HepG2 (cell line): ENCODE results near the gene UPF3A. TPM values are rescaled to one million over a fixed set of nuclear protein-coding genes. Genes with fewer than 3 reads are reported as not detected.
A peak's percentile ranks its signal among the peaks of the same experiment; 100 is the strongest.

Experiments used
- ATAC-seq: fragments of 200-7000 bp; cut with Tn5 transposase; 3 replicates; pipeline ENCODE4 v1.9.1; 2020; ENCODE audit warnings: mild to moderate bottlenecking, moderate library complexity
- BruUV-seq: library from RNA; stranded (reverse); fragments of 400-500 nt; replicated peaks from 2 replicates; lab custom pipeline; 2021; lab: Mats Ljungman, UMichigan
- CTCF ChIA-PET: fragments of 300-600 bp; formaldehyde crosslinking; extraction: SDS; loops from one replicate; lab custom pipeline; 2021; ENCODE audit warnings: low total read pairs, inconsistent platforms, low intra/inter-chr PET ratio; lab: Yijun Ruan, JAX
- POLR2A ChIA-PET: fragments of 350-600 bp; sonication (Branson Sonifier 250); formaldehyde crosslinking; loops from one replicate; lab custom pipeline; 2020; ENCODE audit warnings: antibody characterized with exemption, inconsistent platforms; lab: Yijun Ruan, JAX
- DNase-seq: peaks from one replicate; pipeline ENCODE4 v3.0.0-alpha.2; 2015; ENCODE audit warnings: low spot score
- FAIRE-seq: peaks from 3 replicates; lab custom pipeline; 2011; peaks lifted over from hg19 to GRCh38; lab: Jason Lieb, UNC
- H2AFZ ChIP-seq: one replicate; pipeline ENCODE4 v1.6.1; 2011; ENCODE audit warnings: low read length, inconsistent platforms
- H3K27ac ChIP-seq: fragments of 300-600 bp; 3 replicates; pipeline ENCODE4 v1.8.0; 2011; ENCODE audit warnings: mixed run types, mild to moderate bottlenecking, mixed read lengths, low read length, inconsistent platforms; ENCODE audit not compliant: insufficient read depth; ENCODE audit errors: extremely low read length
- H3K27me3 ChIP-seq, 2 experiments: fragments of 200-600 bp in 1 of 2; 2 replicates in 1 of 2; 3 replicates in 1 of 2; pipeline versions ENCODE4 v1.6.0 to v1.8.0; 2011; ENCODE audit warnings: low read length in 2 of 2, mild to moderate bottlenecking in 2 of 2, moderate library complexity in 2 of 2, inconsistent platforms in 1 of 2; ENCODE audit not compliant: insufficient read depth in 2 of 2, control insufficient read depth in 1 of 2
- H3K36me3 ChIP-seq, 2 experiments: fragments of 200-600 bp in 1 of 2; replicated peaks in 1 of 2; 2 replicates in 1 of 2; 3 replicates in 1 of 2; pipeline versions ENCODE4 v1.5.1 to v1.8.0; 2011; ENCODE audit warnings: low read length in 2 of 2, inconsistent platforms in 1 of 2; ENCODE audit not compliant: insufficient read depth in 2 of 2, control insufficient read depth in 1 of 2
- H3K4me1 ChIP-seq: 2 replicates; pipeline ENCODE4 v1.5.1; 2012; ENCODE audit warnings: low read length, inconsistent platforms; ENCODE audit not compliant: insufficient read depth
- H3K4me2 ChIP-seq: 2 replicates; pipeline ENCODE4 v1.6.0; 2011; ENCODE audit warnings: low read depth, low read length, inconsistent platforms
- H3K4me3 ChIP-seq, 3 experiments: fragments of 200-600 bp in 1 of 3; sonication (generic), shearing (Covaris generic) in 1 of 3; replicated peaks in 1 of 3; 2 replicates each; pipeline ENCODE4 v1.5.1; 2011 to 2016; ENCODE audit warnings: low read length in 3 of 3, inconsistent platforms in 2 of 3, low read depth in 2 of 3, mild to moderate bottlenecking in 2 of 3, control low read depth in 1 of 3, mixed read lengths in 1 of 3; ENCODE audit not compliant: insufficient read depth in 1 of 3
- H3K79me2 ChIP-seq: one replicate; pipeline ENCODE4 v1.6.1; 2011; ENCODE audit warnings: low read length, inconsistent platforms; ENCODE audit not compliant: insufficient read depth
- H3K9ac ChIP-seq: 2 replicates; pipeline ENCODE4 v1.6.0; 2011; ENCODE audit warnings: mild to moderate bottlenecking, low read depth, low read length, inconsistent platforms; ENCODE audit not compliant: insufficient read depth
- H3K9me3 ChIP-seq: 2 replicates; pipeline ENCODE4 v1.5.1; 2012; ENCODE audit warnings: mild to moderate bottlenecking, low read length
- H4K20me1 ChIP-seq: 2 replicates; pipeline ENCODE4 v1.6.0; 2011; ENCODE audit warnings: inconsistent platforms, mild to moderate bottlenecking, low read length, moderate library complexity; ENCODE audit not compliant: insufficient read depth
- ATF1 ChIP-seq: IDR thresholded peaks from 2 replicates; pipeline ENCODE4 v1.6.1; 2016; ENCODE audit warnings: mild to moderate bottlenecking, control low read depth
- HES4 ChIP-seq: sonication (generic); formaldehyde crosslinking; IDR thresholded peaks from 2 replicates; pipeline ENCODE4 v1.9.0; 2021; ENCODE audit warnings: mild to moderate bottlenecking, missing genetic modification reagents, borderline replicate concordance
- KLF6 ChIP-seq: IDR thresholded peaks from 2 replicates; pipeline ENCODE4 v1.8.0; 2016; ENCODE audit warnings: missing biosample characterization, missing genetic modification reagents
- NONO ChIP-seq, 2 experiments: fragments of 450-650 bp in 1 of 2; sonication (generic) in 1 of 2; formaldehyde crosslinking in 1 of 2; IDR thresholded peaks in 1 of 2; conservative IDR thresholded peaks in 1 of 2; 2 replicates each; pipeline versions ENCODE4 v1.6.1 to v1.8.0; 2017 to 2022; ENCODE audit warnings: mild to moderate bottlenecking in 1 of 2, missing genetic modification reagents in 1 of 2, moderate library complexity in 1 of 2
- PTBP1 ChIP-seq: fragments of 200-400 bp; formaldehyde crosslinking; IDR thresholded peaks from 2 replicates; pipeline ENCODE4 v1.6.1; 2018; ENCODE audit warnings: low read length, low read depth; ENCODE audit not compliant: poor library complexity, severe bottlenecking
- RBM22 ChIP-seq: fragments of 200-400 bp; formaldehyde crosslinking; optimal IDR thresholded peaks from 2 replicates; pipeline ENCODE3; 2017; ENCODE audit warnings: mild to moderate bottlenecking, low read length, moderate library complexity
- SNRNP70 ChIP-seq: fragments of 200-400 bp; formaldehyde crosslinking; IDR thresholded peaks from 2 replicates; pipeline ENCODE4 v1.6.1; 2017; ENCODE audit warnings: mild to moderate bottlenecking, low read depth, low read length, moderate library complexity
- TOE1 ChIP-seq: sonication (generic); formaldehyde crosslinking; IDR thresholded peaks from 2 replicates; pipeline ENCODE4 v1.4.0; 2020; ENCODE audit warnings: mild to moderate bottlenecking, missing genetic modification reagents
- ZNF260 ChIP-seq: sonication (generic); formaldehyde crosslinking; IDR thresholded peaks from 2 replicates; pipeline ENCODE4 v1.4.0; 2020; ENCODE audit warnings: missing genetic modification reagents, low read depth, mild to moderate bottlenecking, borderline replicate concordance
- ZNF337 ChIP-seq: sonication (generic); formaldehyde crosslinking; IDR thresholded peaks from 2 replicates; pipeline ENCODE4 v1.5.1; 2020; ENCODE audit warnings: missing genetic modification reagents, low read depth, mild to moderate bottlenecking, borderline replicate concordance
- ZNF496 ChIP-seq: sonication (generic); formaldehyde crosslinking; IDR thresholded peaks from 2 replicates; pipeline ENCODE4 v1.8.1; 2023; ENCODE audit warnings: mild to moderate bottlenecking, moderate library complexity, missing genetic modification reagents; ENCODE audit not compliant: insufficient replicate concordance
- ZNF761 ChIP-seq: sonication (generic); formaldehyde crosslinking; conservative IDR thresholded peaks from 2 replicates; pipeline ENCODE4 v1.4.0; 2020; ENCODE audit warnings: mild to moderate bottlenecking, missing genetic modification reagents
- WGBS: methylation state at CpG from one replicate; pipeline ENCODE4 v1.1.6; 2017; ENCODE audit warnings: low lambda C conversion rate; 5-methylcytosine and 5-hydroxymethylcytosine counted together
- in situ Hi-C: cut with HindIII; loops from 2 replicates; pipeline ENCODE4 v1.10.0; 2017; ENCODE audit warnings: low pct_unique_long_range_greater_than_20kb; ENCODE audit not compliant: extremely low pct_ligation_motif_present
- intact Hi-C: fragments of 100-400 bp; cut with micrococcal nuclease; formaldehyde crosslinking; loops from one replicate; pipeline ENCODE4 v1.10.0; 2022; ENCODE audit not compliant: unreplicated experiment
- polyA plus RNA-seq, 8 experiments: library from polyadenylated mRNA; depleted of rRNA in 3 of 8; stranded (reverse) in 7 of 8; unstranded in 1 of 8; fragments of >200 nt; fragmentation: Illumina TruSeq in 4 of 8; extraction: Trizol in 4 of 8; gene quantifications; 2 replicates each; pipeline versions ENCODE4 v1.2.1 to v1.2.3, GENCODE V29; 2011 to 2016; ENCODE audit warnings: low read depth in 4 of 8, missing spikeins in 1 of 8, mixed read lengths in 1 of 8; ENCODE audit not compliant: insufficient read depth in 1 of 8
- total RNA-seq, 5 experiments: library from RNA; depleted of rRNA; stranded (reverse); fragments of >200 nt; fragmentation: Illumina TruSeq; extraction: Trizol; gene quantifications; 2 replicates each; pipeline ENCODE4 v1.2.3, GENCODE V29; 2016; ENCODE audit warnings: low read depth in 1 of 5
- TF ChIP-seq, protein P1 (sequence below): sonication (generic); formaldehyde crosslinking; IDR thresholded peaks from 2 replicates; pipeline ENCODE4 v1.8.1; 2023; ENCODE audit warnings: mild to moderate bottlenecking, missing genetic modification reagents
- TF ChIP-seq, protein P2 (sequence below): sonication (generic); formaldehyde crosslinking; IDR thresholded peaks from 2 replicates; pipeline ENCODE4 v1.8.1; 2023; ENCODE audit warnings: mild to moderate bottlenecking, inconsistent platforms, moderate library complexity, missing genetic modification reagents, borderline replicate concordance
- TF ChIP-seq, protein P3 (sequence below): sonication (generic); formaldehyde crosslinking; IDR thresholded peaks from 2 replicates; pipeline ENCODE4 v1.5.0; 2020; ENCODE audit warnings: mild to moderate bottlenecking, missing genetic modification reagents, moderate library complexity
- TF ChIP-seq, protein P4 (sequence below): IDR thresholded peaks from 2 replicates; pipeline ENCODE4 v1.6.1; 2012; ENCODE audit warnings: inconsistent platforms

The UPF3A gene
- total and polyA plus RNA-seq, 2 of the 13 experiments (the other 11 are each of a cell fraction or from before 2014, with no cell fraction given) = 60.2 to 63.8 TPM

DNA sequence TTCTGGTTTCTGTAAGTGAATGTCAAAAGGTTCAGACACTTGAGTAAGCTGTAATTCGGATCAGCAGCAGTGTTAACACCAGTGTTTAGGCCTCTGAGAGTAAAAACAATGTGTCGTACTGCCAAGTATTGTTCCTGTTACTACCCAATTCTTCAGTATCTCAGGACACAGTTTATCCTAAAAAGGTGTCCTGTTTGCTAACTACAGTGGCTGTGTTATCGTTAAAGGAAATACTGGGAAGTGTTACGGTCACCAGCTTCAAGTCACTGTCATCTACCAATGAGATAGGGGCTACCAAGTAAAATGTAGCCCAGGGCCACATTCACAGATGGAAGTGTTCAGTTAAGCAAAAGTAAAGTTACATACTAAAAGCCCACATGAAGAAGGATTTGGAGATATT lies 2.3 kb upstream of the UPF3A start:
- in situ Hi-C loops (no loop called here), intact Hi-C loops (no loop called here)
- H4K20me1 ChIP-seq = peaks cover 7% of the 10 kb centered on the region; the same call in 1 of the 2 replicates
- WGBS = 90% methylated on average over 4 of the region's 4 CpGs
- POLR2A ChIA-PET = no interaction called here
- peaks cover 20% of the 10 kb centered on the region for H3K79me2 ChIP-seq
- peaks cover 2 to 10% of the 10 kb centered on the region in 2 experiments; a peak in 2 of 5 replicates for H3K36me3 ChIP-seq
- ATAC-seq (no peak), FAIRE-seq (no peak), DNase-seq (no peak)
- H3K4me3 ChIP-seq = no peak overlapping the region
- BruUV-seq = no TSS peak
- H2AFZ ChIP-seq = no peak overlapping the region
- peaks cover 31% of the 10 kb centered on the region for H3K4me1 ChIP-seq
- H3K9me3 ChIP-seq = no peaks in the 10 kb centered on the region
- no peak overlapping the region for H3K9ac ChIP-seq
- TF ChIP-seq, protein P1, sequence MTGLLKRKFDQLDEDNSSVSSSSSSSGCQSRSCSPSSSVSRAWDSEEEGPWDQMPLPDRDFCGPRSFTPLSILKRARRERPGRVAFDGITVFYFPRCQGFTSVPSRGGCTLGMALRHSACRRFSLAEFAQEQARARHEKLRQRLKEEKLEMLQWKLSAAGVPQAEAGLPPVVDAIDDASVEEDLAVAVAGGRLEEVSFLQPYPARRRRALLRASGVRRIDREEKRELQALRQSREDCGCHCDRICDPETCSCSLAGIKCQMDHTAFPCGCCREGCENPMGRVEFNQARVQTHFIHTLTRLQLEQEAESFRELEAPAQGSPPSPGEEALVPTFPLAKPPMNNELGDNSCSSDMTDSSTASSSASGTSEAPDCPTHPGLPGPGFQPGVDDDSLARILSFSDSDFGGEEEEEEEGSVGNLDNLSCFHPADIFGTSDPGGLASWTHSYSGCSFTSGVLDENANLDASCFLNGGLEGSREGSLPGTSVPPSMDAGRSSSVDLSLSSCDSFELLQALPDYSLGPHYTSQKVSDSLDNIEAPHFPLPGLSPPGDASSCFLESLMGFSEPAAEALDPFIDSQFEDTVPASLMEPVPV (CRISPR knock-in tag) = no peak
- TF ChIP-seq TOE1 (CRISPR knock-in tag) = no peak
- no peak for TF ChIP-seq SNRNP70
- TF ChIP-seq, protein P2, sequence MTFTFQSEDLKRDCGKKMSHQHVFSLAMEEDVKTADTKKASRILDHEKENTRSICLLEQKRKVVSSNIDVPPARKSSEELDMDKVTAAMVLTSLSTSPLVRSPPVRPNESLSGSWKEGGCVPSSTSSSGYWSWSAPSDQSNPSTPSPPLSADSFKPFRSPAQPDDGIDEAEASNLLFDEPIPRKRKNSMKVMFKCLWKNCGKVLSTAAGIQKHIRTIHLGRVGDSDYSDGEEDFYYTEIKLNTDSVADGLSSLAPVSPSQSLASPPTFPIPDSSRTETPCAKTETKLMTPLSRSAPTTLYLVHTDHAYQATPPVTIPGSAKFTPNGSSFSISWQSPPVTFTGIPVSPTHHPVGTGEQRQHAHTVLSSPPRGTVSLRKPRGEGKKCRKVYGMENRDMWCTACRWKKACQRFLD (CRISPR knock-in tag) = no peak
- TF ChIP-seq KLF6 (CRISPR knock-in tag) = no peak
- TF ChIP-seq ZNF761 (CRISPR knock-in tag) = no peak
- TF ChIP-seq NONO (IDR thresholded peaks at IDR 0.05) = no peak
- no peak for TF ChIP-seq NONO (CRISPR knock-in tag; conservative IDR thresholded peaks at IDR 0.05)
- TF ChIP-seq ZNF260 = no peak
- TF ChIP-seq, protein P3, sequence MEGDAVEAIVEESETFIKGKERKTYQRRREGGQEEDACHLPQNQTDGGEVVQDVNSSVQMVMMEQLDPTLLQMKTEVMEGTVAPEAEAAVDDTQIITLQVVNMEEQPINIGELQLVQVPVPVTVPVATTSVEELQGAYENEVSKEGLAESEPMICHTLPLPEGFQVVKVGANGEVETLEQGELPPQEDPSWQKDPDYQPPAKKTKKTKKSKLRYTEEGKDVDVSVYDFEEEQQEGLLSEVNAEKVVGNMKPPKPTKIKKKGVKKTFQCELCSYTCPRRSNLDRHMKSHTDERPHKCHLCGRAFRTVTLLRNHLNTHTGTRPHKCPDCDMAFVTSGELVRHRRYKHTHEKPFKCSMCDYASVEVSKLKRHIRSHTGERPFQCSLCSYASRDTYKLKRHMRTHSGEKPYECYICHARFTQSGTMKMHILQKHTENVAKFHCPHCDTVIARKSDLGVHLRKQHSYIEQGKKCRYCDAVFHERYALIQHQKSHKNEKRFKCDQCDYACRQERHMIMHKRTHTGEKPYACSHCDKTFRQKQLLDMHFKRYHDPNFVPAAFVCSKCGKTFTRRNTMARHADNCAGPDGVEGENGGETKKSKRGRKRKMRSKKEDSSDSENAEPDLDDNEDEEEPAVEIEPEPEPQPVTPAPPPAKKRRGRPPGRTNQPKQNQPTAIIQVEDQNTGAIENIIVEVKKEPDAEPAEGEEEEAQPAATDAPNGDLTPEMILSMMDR (CRISPR knock-in tag) = no peak
- no peak for TF ChIP-seq HES4 (CRISPR knock-in tag)
- no peak for TF ChIP-seq PTBP1
- TF ChIP-seq RBM22 = no peak
- TF ChIP-seq ATF1 (CRISPR knock-in tag) = no peak
- no peak for TF ChIP-seq ZNF496 (CRISPR knock-in tag)
- TF ChIP-seq, protein P4, sequence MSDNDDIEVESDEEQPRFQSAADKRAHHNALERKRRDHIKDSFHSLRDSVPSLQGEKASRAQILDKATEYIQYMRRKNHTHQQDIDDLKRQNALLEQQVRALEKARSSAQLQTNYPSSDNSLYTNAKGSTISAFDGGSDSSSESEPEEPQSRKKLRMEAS = no peak
- no peak for TF ChIP-seq ZNF337 (CRISPR knock-in tag)
- CTCF ChIA-PET = no interaction called here
- H3K4me2 ChIP-seq = no peak overlapping the region
- no peaks in the 10 kb centered on the region; a peak in 1 of 5 replicates for H3K27me3 ChIP-seq
- H3K27ac ChIP-seq = peak overlapping the region; percentile 99
